HCT116 (cell line): Measurements from ENCODE around the gene TENM4. TPM values are rescaled to one million over a fixed set of nuclear protein-coding genes. Genes with fewer than 3 reads are reported as not detected.

Experiments
- ATAC-seq: fragments of 200-7000 bp; cut with Tn5 transposase; 2 replicates; pipeline ENCODE4 v1.9.1; 2020; ENCODE audit warnings: mild to moderate bottlenecking, moderate library complexity
- BruUV-seq: library from RNA; stranded (reverse); fragments of 400-500 nt; replicated peaks from 2 replicates; lab custom pipeline; 2021; lab: Mats Ljungman, UMichigan
- CTCF ChIA-PET: fragments of 300-600 bp; sonication (Branson Sonifier 250); formaldehyde crosslinking; loops from one replicate; lab custom pipeline; 2021; ENCODE audit warnings: antibody characterized with exemption; lab: Charles Lee
- POLR2A ChIA-PET: fragments of 300-600, 350-600 bp; sonication (Branson Sonifier 250); formaldehyde crosslinking; loops from one replicate; lab custom pipeline; 2021; ENCODE audit warnings: antibody characterized with exemption; lab: Charles Lee
- RAD21 ChIA-PET, 2 experiments: fragments of 300-600 bp; sonication (Branson Sonifier 250); formaldehyde crosslinking; loops; one replicate each; lab custom pipeline; 2023; ENCODE audit warnings: low total read pairs in 2 of 2; ENCODE audit not compliant: uncharacterized antibody in 2 of 2, unreplicated experiment in 2 of 2, low non-redundant PET in 1 of 2; lab: Charles Lee
- DNase-seq: peaks from one replicate; pipeline ENCODE4 v3.0.0-alpha.2; 2010; ENCODE audit warnings: low read depth, low spot score
- H2AFZ ChIP-seq: fragments of 200-600 bp; shearing (Covaris generic), sonication (generic); 2 replicates; pipeline ENCODE4 v1.6.1; 2017; ENCODE audit warnings: low read depth, mixed run types, mixed read lengths, antibody characterized with exemption, low read length; ENCODE audit not compliant: poor library complexity, severe bottlenecking
- H3K27ac ChIP-seq: 2 replicates; pipeline ENCODE4 v1.5.1; 2012; ENCODE audit warnings: low read depth, low read length
- H3K27me3 ChIP-seq: fragments of 200-600 bp; sonication (generic); 2 replicates; pipeline ENCODE4 v1.6.1; 2016; ENCODE audit warnings: mixed run types, low read length, mixed read lengths; ENCODE audit not compliant: insufficient read depth
- H3K36me3 ChIP-seq, 2 experiments: fragments of 200-500 bp in 1 of 2; fragments of 200-600 bp in 1 of 2; sonication (Bioruptor generic) in 1 of 2; sonication (generic) in 1 of 2; 2 replicates each; pipeline versions ENCODE4 v1.5.1 to v1.6.1; 2014 to 2016; ENCODE audit warnings: low read length in 2 of 2, inconsistent platforms in 1 of 2, mixed read lengths in 1 of 2, mixed run types in 1 of 2; ENCODE audit not compliant: insufficient read depth in 2 of 2, control insufficient read depth in 1 of 2
- H3K4me1 ChIP-seq, 2 experiments: fragments of 200-600 bp in 1 of 2; sonication (generic) in 1 of 2; 2 replicates each; pipeline versions ENCODE4 v1.5.1 to v1.6.1; 2012 to 2017; ENCODE audit warnings: low read length in 2 of 2, inconsistent platforms in 1 of 2, mild to moderate bottlenecking in 1 of 2, mixed read lengths in 1 of 2, mixed run types in 1 of 2, moderate library complexity in 1 of 2; ENCODE audit not compliant: insufficient read depth in 2 of 2, control insufficient read depth in 1 of 2
- H3K4me2 ChIP-seq: fragments of 200-600 bp; sonication (generic); 2 replicates; pipeline ENCODE4 v1.6.1; 2017; ENCODE audit warnings: mixed run types, low read length, mixed read lengths
- H3K4me3 ChIP-seq, 2 experiments: fragments of 200-600 bp in 1 of 2; sonication (generic) in 1 of 2; replicated peaks in 1 of 2; 2 replicates each; pipeline ENCODE4 v1.5.1; 2011 to 2016; ENCODE audit warnings: low read length in 2 of 2, control low read depth in 1 of 2, low read depth in 1 of 2, mild to moderate bottlenecking in 1 of 2, mixed read lengths in 1 of 2, mixed run types in 1 of 2
- H3K79me2 ChIP-seq: fragments of 200-600 bp; sonication (generic); 2 replicates; pipeline ENCODE4 v1.6.1; 2017; ENCODE audit warnings: mild to moderate bottlenecking, mixed run types, low read length, moderate library complexity, mixed read lengths; ENCODE audit not compliant: insufficient read depth
- H3K9ac ChIP-seq: fragments of 200-600 bp; sonication (generic); 2 replicates; pipeline ENCODE4 v1.6.1; 2016; ENCODE audit warnings: low read length, mixed read lengths
- H3K9me2 ChIP-seq: fragments of 200-600 bp; sonication (generic), shearing (Covaris generic); 2 replicates; pipeline ENCODE4 v1.6.1; 2017; ENCODE audit warnings: mixed run types, mild to moderate bottlenecking, moderate library complexity; ENCODE audit not compliant: insufficient read depth
- H3K9me3 ChIP-seq, 2 experiments: fragments of 200-500 bp in 1 of 2; fragments of 200-600 bp in 1 of 2; sonication (Bioruptor generic) in 1 of 2; sonication (generic) in 1 of 2; 2 replicates each; pipeline ENCODE4 v1.6.1; 2014 to 2017; ENCODE audit warnings: low read length in 2 of 2, mixed read lengths in 2 of 2, inconsistent platforms in 1 of 2, low read depth in 1 of 2, mild to moderate bottlenecking in 1 of 2, mixed run types in 1 of 2, moderate library complexity in 1 of 2; ENCODE audit not compliant: control insufficient read depth in 1 of 2, insufficient read depth in 1 of 2
- H4K20me1 ChIP-seq: fragments of 200-600 bp; sonication (generic), shearing (Covaris generic); 2 replicates; pipeline ENCODE4 v1.6.1; 2017; ENCODE audit warnings: mixed run types, mild to moderate bottlenecking, moderate library complexity; ENCODE audit not compliant: insufficient read depth
- EZH2phosphoT487 ChIP-seq: fragments of 200-600 bp; IDR thresholded peaks from 2 replicates; pipeline ENCODE4 v1.6.1; 2018; ENCODE audit warnings: antibody characterized with exemption, borderline replicate concordance
- JUND ChIP-seq: IDR thresholded peaks from 2 replicates; pipeline ENCODE4 v1.6.1; 2012
- POLR2AphosphoS5 ChIP-seq: IDR thresholded peaks from 2 replicates; pipeline ENCODE4 v1.6.1; 2011; ENCODE audit warnings: mild to moderate bottlenecking, low read depth, low read length, moderate library complexity
- RAD21 ChIP-seq: IDR thresholded peaks from 2 replicates; pipeline ENCODE4 v1.6.1; 2012; ENCODE audit warnings: low read depth, mild to moderate bottlenecking
- REST ChIP-seq: IDR thresholded peaks from 2 replicates; pipeline ENCODE4 v1.6.1; 2012; ENCODE audit warnings: low read depth
- SP1 ChIP-seq: IDR thresholded peaks from 2 replicates; pipeline ENCODE4 v1.6.1; 2012; ENCODE audit warnings: low read depth
- ZFX ChIP-seq: fragments of 450-650 bp; IDR thresholded peaks from 2 replicates; pipeline ENCODE4 v1.6.1; 2017
- ZNF274 ChIP-seq: fragments of 200-500 bp; sonication (Bioruptor generic); IDR thresholded peaks from 2 replicates; pipeline ENCODE4 v1.6.1; 2014; ENCODE audit warnings: mild to moderate bottlenecking, low read depth, low read length, inconsistent platforms
- intact Hi-C: fragments of 100-400 bp; cut with micrococcal nuclease; formaldehyde crosslinking; loops from 2 replicates; pipeline ENCODE4 v1.10.0; 2022
- total RNA-seq: library from RNA; stranded (reverse); gene quantifications from one replicate; pipeline ENCODE4 v1.2.1, GENCODE V29; 2021; ENCODE audit not compliant: unreplicated experiment

TENM4 gene
- total RNA-seq, 1 experiment from 2014 or later = 0.05 TPM

- Histone ChIP-seq H4K20me1 (no peaks in the 10 kb centered on the region), H3K4me3 (no peak overlapping the region), H3K27me3 (peaks cover 11% of the 10 kb centered on the region), H3K79me2 (no peaks in the 10 kb centered on the region), H3K9me2 (no peaks in the 10 kb centered on the region), H3K9me3 (no peaks in the 10 kb centered on the region), H3K4me1 (no peaks in the 10 kb centered on the region), H3K27ac (no peak overlapping the region), H3K4me2 (no peak overlapping the region), H3K36me3 (no peaks in the 10 kb centered on the region), H2AFZ (no peak overlapping the region), H3K9ac (no peak overlapping the region)
- TF ChIP-seq ZNF274 (no peak), EZH2phosphoT487 (no peak), RAD21 (no peak), SP1 (no peak), JUND (no peak), ZFX (no peak), POLR2AphosphoS5 (no peak), REST (no peak)
- BruUV-seq = no TSS peak
- CTCF ChIA-PET = interaction anchor here (0.9 kb wide), 1 partner anchor 63 kb away, joined by 4 read pairs; no protein-coding TSS in a partner anchor
- POLR2A ChIA-PET = no interaction called here
- intact Hi-C loops = no loop called here
- DNase-seq = no peak
- RAD21 ChIA-PET = no interaction called here
- ATAC-seq = no peak
Observed at GRCh38 chr11:78652843-78653239, 788.0 kb downstream of the TENM4 start.
